GM12875 (cell line): ENCODE measurements around the gene RLN3.

Source experiments
- H3K4me3 ChIP-seq: one replicate; pipeline ENCODE4 v1.5.1; 2011; ENCODE audit warnings: low read depth, low read length, control low read depth
- CTCF ChIP-seq: IDR thresholded peaks from 2 replicates; pipeline ENCODE4 v1.5.1; 2011; ENCODE audit warnings: low read depth, mild to moderate bottlenecking, control low read depth, inconsistent platforms, low read length, moderate library complexity, borderline replicate concordance; ENCODE audit not compliant: insufficient read depth

RLN3 gene

GRCh38 chr19:13986348-13986904 is 41.5 kb upstream of the RLN3 start:
- TF ChIP-seq CTCF, result no peak
- H3K4me3 ChIP-seq, result peak overlapping the region; percentile 35

- peak overlapping the region; percentile 16 for H3K4me3 ChIP-seq
- no peak for TF ChIP-seq CTCF
These were observed 40.7 kb upstream of the RLN3 start for GRCh38 chr19:13987101-13987890.

- H3K4me3 ChIP-seq, result no peak overlapping the region
- TF ChIP-seq CTCF, result no peak
These were observed 38.5 kb upstream of the RLN3 start for GRCh38 chr19:13989487-13989886.

GRCh38 chr19:13990085-13990484 is 37.9 kb upstream of the RLN3 start:
- H3K4me3 ChIP-seq, result no peak overlapping the region
- TF ChIP-seq CTCF, result no peak

- TF ChIP-seq CTCF, result no peak
- no peak overlapping the region for H3K4me3 ChIP-seq
These were observed 35.9 kb upstream of the RLN3 start for GRCh38 chr19:13992025-13992424.

GRCh38 chr19:13993590-13994300 is 34.2 kb upstream of the RLN3 start:
- no peak overlapping the region for H3K4me3 ChIP-seq
- TF ChIP-seq CTCF, result no peak

GRCh38 chr19:13995017-13995728 is 32.8 kb upstream of the RLN3 start:
- TF ChIP-seq CTCF, result no peak
- H3K4me3 ChIP-seq, result no peak overlapping the region
